ENCODE data around the gene USP6NL. TPM values are rescaled to one million over a fixed set of nuclear protein-coding genes. Genes with fewer than 3 reads are reported as not detected.

The USP6NL gene
- total and polyA plus RNA-seq, 2 of the 8 experiments (the other 6 are each of a cell fraction or from before 2014, with no cell fraction given), result 10.9 to 28.8 TPM

DNA sequence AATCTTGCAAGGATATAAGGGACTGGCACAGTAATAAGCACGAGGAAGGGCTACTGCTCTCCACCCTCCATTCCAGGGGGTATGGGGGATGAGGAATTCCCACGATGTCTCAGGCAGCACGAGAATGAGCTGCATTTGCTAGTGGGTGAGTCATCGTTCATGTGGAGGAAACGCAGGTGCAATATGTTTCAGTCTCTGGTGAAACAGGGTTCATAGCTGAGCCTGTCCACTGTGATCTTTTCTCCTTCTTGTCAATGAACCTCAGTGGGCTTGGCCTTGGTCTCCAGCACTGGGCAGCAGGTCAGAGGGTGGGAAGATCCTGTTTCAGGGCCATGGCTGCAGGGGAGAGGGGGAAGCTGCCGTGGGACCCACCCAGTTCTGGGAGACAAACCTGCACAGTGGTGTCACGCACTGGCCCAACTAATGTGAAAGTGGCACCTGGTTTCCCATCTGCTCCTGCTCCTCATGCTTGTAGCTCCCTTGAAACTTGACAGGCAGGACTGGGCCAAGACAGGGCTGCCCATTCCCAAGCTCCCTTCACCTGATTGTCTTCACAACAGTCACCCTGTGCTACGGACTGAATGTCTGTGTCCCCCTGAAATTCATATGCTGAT, 181.9 kb downstream of the USP6NL start (continued):
- no peak for TF ChIP-seq POU5F1 (IDR thresholded peaks at IDR 0.05; ENCODE audit: low read depth, low read length)
- TF ChIP-seq BCL11A (IDR thresholded peaks at IDR 0.05; ENCODE audit: low read depth in 2 of 2, low read length in 2 of 2), result no peak
- no peak for TF ChIP-seq SP4 (IDR thresholded peaks at IDR 0.05; ENCODE audit: low read length)
